Gastrocnemius medialis (tissue), 4 donors: ENCODE results near the gene PTMS.

ENCODE experiments used
- CTCF ChIP-seq, 5 experiments: fragments of 450-650 bp in 3 of 5; fragments of 200-600 bp in 2 of 5; sonication (generic) in 2 of 5; IDR thresholded peaks in 4 of 5; conservative IDR thresholded peaks in 1 of 5; 1 replicate in 4 of 5; 2 replicates in 1 of 5; pipeline ENCODE4 v1.5.1; 2016 to 2019; ENCODE audit warnings: antibody characterized with exemption in 5 of 5, mild to moderate bottlenecking in 3 of 5, moderate library complexity in 3 of 5
- POLR2A ChIP-seq, 2 donors: fragments of 450-650 bp; IDR thresholded peaks; one replicate each; pipeline ENCODE4 v1.6.1; 2017; ENCODE audit warnings: antibody characterized with exemption in 2 of 2, mild to moderate bottlenecking in 2 of 2, moderate library complexity in 2 of 2

DNA sequence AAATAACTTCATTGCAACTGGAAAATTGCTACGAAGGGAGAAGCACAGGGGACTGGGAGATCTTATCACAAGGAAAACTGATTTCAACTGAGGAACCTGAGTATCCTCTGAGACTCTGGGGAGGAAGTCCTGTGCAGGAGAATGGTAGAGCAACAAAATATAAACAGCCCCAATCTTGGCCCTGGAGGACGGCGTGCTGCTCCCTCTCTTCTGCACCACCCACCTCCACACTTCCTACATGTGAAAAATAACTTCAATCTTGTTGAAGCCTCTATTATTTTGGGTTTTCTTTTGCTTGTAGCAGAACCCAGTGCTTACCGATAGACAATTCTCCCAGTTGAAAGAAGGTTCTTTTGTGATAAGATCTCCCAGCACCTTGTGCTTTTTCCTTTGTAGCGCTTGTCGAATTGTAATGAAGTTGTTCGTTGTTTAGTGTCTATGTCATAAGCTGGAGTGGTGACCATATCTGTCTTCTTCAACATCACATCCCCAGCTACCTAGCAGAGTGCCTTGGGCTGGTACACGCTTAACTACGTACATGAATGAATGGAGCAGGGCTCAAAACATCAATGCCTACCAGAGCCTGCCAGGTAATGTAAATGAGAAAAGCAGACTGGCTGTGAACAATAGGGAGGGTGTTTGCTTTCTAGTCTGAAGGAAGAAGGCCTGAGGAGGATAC is 20.4 kb downstream of the PTMS start:
- TF ChIP-seq CTCF (IDR thresholded peaks at IDR 0.05 in 4 of 5, conservative IDR thresholded peaks at IDR 0.05 in 1 of 5) (no peak), POLR2A (IDR thresholded peaks at IDR 0.05) (no peak)
